Keratinocyte (primary cell): Measurements from ENCODE around the gene RNF14. TPM values are rescaled to one million over a fixed set of nuclear protein-coding genes. Genes with fewer than 3 reads are reported as not detected.

Experiments
- DNase-seq: peaks from one replicate; pipeline ENCODE4 v3.0.0-alpha.2; 2011; ENCODE audit warnings: low read depth, missing footprints, low spot score
- FAIRE-seq: peaks from 2 replicates; lab custom pipeline; 2011; peaks lifted over from hg19 to GRCh38; lab: Jason Lieb, UNC
- H2AFZ ChIP-seq: 2 replicates; pipeline ENCODE4 v1.6.0; 2012; ENCODE audit warnings: low read length, control low read depth, inconsistent platforms; ENCODE audit not compliant: control insufficient read depth
- H3K27ac ChIP-seq: 2 replicates; pipeline ENCODE4 v1.5.1; 2011; ENCODE audit warnings: low read length; ENCODE audit not compliant: control insufficient read depth, insufficient read depth
- H3K27me3 ChIP-seq: 3 replicates; pipeline ENCODE4 v1.6.0; 2011; ENCODE audit warnings: low read length; ENCODE audit not compliant: control insufficient read depth, insufficient read depth; ENCODE audit errors: extremely low read depth
- H3K36me3 ChIP-seq, 2 experiments: 2 replicates in 1 of 2; 3 replicates in 1 of 2; pipeline ENCODE4 v1.5.1; 2011; ENCODE audit warnings: low read length in 2 of 2, mild to moderate bottlenecking in 1 of 2; ENCODE audit not compliant: control insufficient read depth in 2 of 2, insufficient read depth in 2 of 2; ENCODE audit errors: extremely low read depth in 1 of 2
- H3K4me1 ChIP-seq: 3 replicates; pipeline ENCODE4 v1.5.1; 2011; ENCODE audit warnings: low read length; ENCODE audit not compliant: control insufficient read depth, insufficient read depth; ENCODE audit errors: extremely low read depth
- H3K4me2 ChIP-seq: 3 replicates; pipeline ENCODE4 v1.6.0; 2011; ENCODE audit warnings: low read depth, low read length; ENCODE audit not compliant: control insufficient read depth, insufficient read depth; ENCODE audit errors: extremely low read depth
- H3K4me3 ChIP-seq, 3 experiments: fragments of 200-600 bp in 1 of 3; sonication (generic) in 1 of 3; 2 replicates in 2 of 3; 3 replicates in 1 of 3; pipeline ENCODE4 v1.5.1; 2011 to 2016; ENCODE audit warnings: low read length in 3 of 3, mild to moderate bottlenecking in 3 of 3, control low read depth in 2 of 3, inconsistent platforms in 1 of 3, low read depth in 1 of 3, mixed read lengths in 1 of 3, mixed run types in 1 of 3, moderate library complexity in 1 of 3; ENCODE audit not compliant: control insufficient read depth in 2 of 3, insufficient read depth in 2 of 3; ENCODE audit errors: extremely low read depth in 1 of 3
- H3K79me2 ChIP-seq: 2 replicates; pipeline ENCODE4 v1.6.0; 2012; ENCODE audit warnings: low read length; ENCODE audit not compliant: control insufficient read depth, insufficient read depth
- H3K9ac ChIP-seq: 3 replicates; pipeline ENCODE4 v1.6.0; 2011; ENCODE audit warnings: low read length; ENCODE audit not compliant: control insufficient read depth, insufficient read depth; ENCODE audit errors: extremely low read depth
- H3K9me1 ChIP-seq: 3 replicates; pipeline ENCODE4 v1.6.0; 2011; ENCODE audit warnings: low read length; ENCODE audit not compliant: control insufficient read depth, insufficient read depth; ENCODE audit errors: extremely low read depth
- H3K9me3 ChIP-seq: 2 replicates; pipeline ENCODE4 v1.5.1; 2012; ENCODE audit warnings: low read depth, low read length; ENCODE audit not compliant: control insufficient read depth
- H4K20me1 ChIP-seq: 3 replicates; pipeline ENCODE4 v1.6.0; 2011; ENCODE audit warnings: low read length; ENCODE audit not compliant: control insufficient read depth, insufficient read depth; ENCODE audit errors: extremely low read depth
- EZH2 ChIP-seq: IDR thresholded peaks from one replicate; pipeline ENCODE4 v1.6.1; 2012; ENCODE audit warnings: inconsistent platforms, mild to moderate bottlenecking, low read length, moderate library complexity
- dilution Hi-C: fragments of 300-500 bp; cut with MboI; formaldehyde crosslinking; loops from one replicate; pipeline ENCODE4 v1.7.0; 2020; ENCODE audit warnings: low sequenced_read_pairs; ENCODE audit not compliant: extremely low pct_ligation_motif_present
- polyA plus RNA-seq, 5 experiments: library from polyadenylated mRNA; depleted of rRNA in 3 of 5; stranded (reverse) in 3 of 5; stranded (forward) in 1 of 5; unstranded in 1 of 5; fragments of >200 nt; gene quantifications; 1 replicate in 1 of 5; 2 replicates in 3 of 5; 3 replicates in 1 of 5; pipeline versions ENCODE4 v1.2.1 to v1.2.3, GENCODE V29; 2011 to 2012; ENCODE audit warnings: missing spikeins in 2 of 5, low read depth in 1 of 5, low replicate concordance in 1 of 5
- TF ChIP-seq, protein P1 (sequence below), 3 experiments: IDR thresholded peaks in 1 of 3; conservative IDR thresholded peaks in 1 of 3; optimal IDR thresholded peaks in 1 of 3; 2 replicates in 2 of 3; 3 replicates in 1 of 3; pipeline versions ENCODE3 to v1.5.1; 2011; ENCODE audit warnings: low read length in 3 of 3, mild to moderate bottlenecking in 3 of 3, moderate library complexity in 2 of 3, control low read depth in 1 of 3, inconsistent platforms in 1 of 3; ENCODE audit not compliant: insufficient read depth in 2 of 3; ENCODE audit errors: extremely low read depth in 1 of 3

RNF14 gene
- polyA plus RNA-seq, 1 donor (not counting 4 experiments of a cell fraction or from before 2014, with no cell fraction given): 65.8 TPM

DNA sequence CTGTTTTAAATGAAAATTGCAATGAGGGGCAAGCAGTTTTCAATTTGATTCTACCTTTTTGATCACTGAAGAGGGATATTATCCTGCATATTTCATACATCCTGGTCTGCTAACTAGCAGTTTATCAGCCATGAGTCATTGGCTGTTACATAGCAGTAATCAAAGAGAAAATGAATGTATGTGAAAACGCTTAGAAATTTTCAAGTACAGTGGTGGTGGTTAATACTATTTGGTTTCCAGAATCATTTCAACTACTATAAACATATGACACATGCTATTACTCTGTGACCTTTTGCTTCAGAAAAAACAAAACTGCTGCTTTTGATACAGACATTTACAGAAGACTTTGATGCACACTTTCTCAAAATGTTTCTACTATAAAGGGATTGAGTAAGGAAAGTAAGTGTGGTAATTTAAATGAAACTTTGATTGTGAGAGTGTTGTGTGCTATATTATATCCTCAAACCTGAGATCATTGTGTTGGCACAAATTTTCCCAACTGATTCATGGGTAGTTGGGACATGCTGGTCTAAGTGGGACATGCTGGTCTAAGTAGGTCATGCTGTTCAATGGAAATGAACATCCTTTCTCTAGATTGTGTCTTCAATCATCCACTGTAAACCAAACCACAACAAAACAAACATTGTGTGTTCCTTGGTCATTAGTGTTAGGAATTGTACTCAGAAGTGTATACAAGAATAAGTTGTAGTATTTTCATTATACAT is 5.1 kb downstream of the RNF14 start:
- Histone ChIP-seq H3K27me3 (no peaks in the 10 kb centered on the region), H3K4me2 (no peak overlapping the region), H3K4me3 (no peak overlapping the region), H4K20me1 (no peaks in the 10 kb centered on the region), H3K9me1 (peaks cover 2% of the 10 kb centered on the region), H3K9me3 (no peaks in the 10 kb centered on the region), H3K36me3 (peaks cover 25 to 30% of the 10 kb centered on the region in 2 experiments), H2AFZ (no peak overlapping the region), H3K79me2 (peaks cover 34% of the 10 kb centered on the region), H3K4me1 (peaks cover 24% of the 10 kb centered on the region), H3K27ac (no peak overlapping the region), H3K9ac (no peak overlapping the region)
- dilution Hi-C loops: no loop called here
- DNase-seq (no peak), FAIRE-seq (no peak)
- no peak for TF ChIP-seq EZH2
- TF ChIP-seq, protein P1, sequence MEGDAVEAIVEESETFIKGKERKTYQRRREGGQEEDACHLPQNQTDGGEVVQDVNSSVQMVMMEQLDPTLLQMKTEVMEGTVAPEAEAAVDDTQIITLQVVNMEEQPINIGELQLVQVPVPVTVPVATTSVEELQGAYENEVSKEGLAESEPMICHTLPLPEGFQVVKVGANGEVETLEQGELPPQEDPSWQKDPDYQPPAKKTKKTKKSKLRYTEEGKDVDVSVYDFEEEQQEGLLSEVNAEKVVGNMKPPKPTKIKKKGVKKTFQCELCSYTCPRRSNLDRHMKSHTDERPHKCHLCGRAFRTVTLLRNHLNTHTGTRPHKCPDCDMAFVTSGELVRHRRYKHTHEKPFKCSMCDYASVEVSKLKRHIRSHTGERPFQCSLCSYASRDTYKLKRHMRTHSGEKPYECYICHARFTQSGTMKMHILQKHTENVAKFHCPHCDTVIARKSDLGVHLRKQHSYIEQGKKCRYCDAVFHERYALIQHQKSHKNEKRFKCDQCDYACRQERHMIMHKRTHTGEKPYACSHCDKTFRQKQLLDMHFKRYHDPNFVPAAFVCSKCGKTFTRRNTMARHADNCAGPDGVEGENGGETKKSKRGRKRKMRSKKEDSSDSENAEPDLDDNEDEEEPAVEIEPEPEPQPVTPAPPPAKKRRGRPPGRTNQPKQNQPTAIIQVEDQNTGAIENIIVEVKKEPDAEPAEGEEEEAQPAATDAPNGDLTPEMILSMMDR (optimal IDR thresholded peaks at IDR 0.05 in 1 of 3, IDR thresholded peaks at IDR 0.05 in 1 of 3, conservative IDR thresholded peaks at IDR 0.05 in 1 of 3; ENCODE audit: extremely low read depth in 1 of 3, insufficient read depth in 2 of 3, low read length in 3 of 3): no peak

DNA sequence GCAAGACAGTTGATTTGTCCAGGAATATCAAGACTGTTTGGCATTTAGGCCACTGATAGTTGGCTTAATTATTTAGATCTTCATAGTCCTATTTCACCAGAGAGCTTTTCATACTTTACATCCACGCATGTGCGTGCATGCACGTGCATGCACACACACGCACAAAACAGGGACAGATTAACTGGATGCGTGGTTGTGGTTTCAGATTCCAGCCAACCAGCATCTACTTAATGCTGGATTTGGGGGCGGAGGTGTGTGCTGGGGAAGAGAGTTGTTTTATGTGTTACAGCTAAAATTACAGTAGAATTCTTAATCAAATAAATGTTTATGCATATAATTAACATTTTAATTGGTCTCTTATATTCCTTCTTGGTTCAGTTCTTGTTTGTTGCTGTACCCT is 7.3 kb downstream of the RNF14 start:
- H3K4me1 ChIP-seq: peaks cover 13% of the 10 kb centered on the region
- FAIRE-seq: no peak

More for the DNA sequence above, 7.3 kb downstream of the RNF14 start:
- Histone ChIP-seq H3K27me3 (no peaks in the 10 kb centered on the region), H3K4me3 (no peak overlapping the region), H2AFZ (no peak overlapping the region), H4K20me1 (no peaks in the 10 kb centered on the region), H3K9ac (no peak overlapping the region), H3K9me3 (no peaks in the 10 kb centered on the region), H3K4me2 (peak overlapping the region; percentile 12), H3K36me3 (peaks cover 35 to 42% of the 10 kb centered on the region in 2 experiments), H3K79me2 (peaks cover 16% of the 10 kb centered on the region), H3K27ac (no peak overlapping the region), H3K9me1 (peaks cover 2% of the 10 kb centered on the region)
- dilution Hi-C loops: no loop called here
- DNase-seq: no peak
- TF ChIP-seq EZH2: no peak
- TF ChIP-seq, protein P1 (optimal IDR thresholded peaks at IDR 0.05 in 1 of 3, IDR thresholded peaks at IDR 0.05 in 1 of 3, conservative IDR thresholded peaks at IDR 0.05 in 1 of 3; ENCODE audit: extremely low read depth in 1 of 3, insufficient read depth in 2 of 3, low read length in 3 of 3): no peak
